ENCODE data around the gene TMEFF2.

DNA sequence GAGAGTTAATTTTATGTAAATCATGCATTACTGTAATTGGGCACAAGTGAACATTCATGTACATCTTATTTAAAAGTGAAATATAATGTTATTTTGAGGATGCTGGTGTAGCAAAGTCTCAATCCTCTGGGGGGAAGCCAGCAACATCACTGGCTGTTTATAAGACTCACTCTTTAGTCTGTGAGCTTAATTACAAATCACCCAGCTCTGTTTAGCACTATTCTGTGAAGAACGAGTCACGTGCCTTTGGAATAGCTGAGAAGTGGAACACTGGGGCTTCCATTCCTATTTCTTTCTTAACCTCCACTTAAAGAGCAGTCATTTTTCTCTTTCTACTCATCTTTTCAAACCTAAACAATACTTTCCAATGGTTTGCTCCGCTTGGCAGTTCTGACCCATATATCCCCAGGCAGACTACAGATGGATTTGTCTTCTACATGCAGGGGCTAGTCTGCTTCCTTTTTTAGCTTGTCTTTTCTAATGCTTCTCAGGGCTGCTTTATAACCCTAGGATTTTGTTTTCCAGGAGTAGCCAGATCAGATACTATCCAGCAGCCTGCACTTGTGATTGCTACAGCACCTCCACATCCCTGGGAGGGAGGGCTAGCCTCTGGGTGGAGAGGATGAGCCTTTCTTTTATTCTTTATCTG, 252.5 kb downstream of the TMEFF2 start:
- TF ChIP-seq GATA2 (IDR thresholded peaks at IDR 0.05; ENCODE audit: low read depth, low read length) (no peak), GATA3 (IDR thresholded peaks at IDR 0.05; ENCODE audit: low read depth, low read length) (no peak)

All from SH-SY5Y (cell line).